GM18868 (cell line): ENCODE results near the gene ASB9.
"Not testable (repeated sequence)": the region's sequence is repeated elsewhere in the genome, so short reads cannot be mapped to it uniquely, and the experiment has no call there.

ENCODE experiments used
- ATAC-seq: cut with Tn5 transposase; IDR thresholded peaks from one replicate; pipeline ENCODE4 v1.9.1; 2021; ENCODE audit warnings: mild to moderate bottlenecking, moderate library complexity; ENCODE audit not compliant: unreplicated experiment

Gene ASB9

GRCh38 chrX:15269618-15270521, at the start of gene ASB9:
Gene ASB9 (minus strand): TSS chrX:15270083. CDS start chrX:15269874, 209 bp downstream.
- peak; percentile 48 for ATAC-seq

DNA sequence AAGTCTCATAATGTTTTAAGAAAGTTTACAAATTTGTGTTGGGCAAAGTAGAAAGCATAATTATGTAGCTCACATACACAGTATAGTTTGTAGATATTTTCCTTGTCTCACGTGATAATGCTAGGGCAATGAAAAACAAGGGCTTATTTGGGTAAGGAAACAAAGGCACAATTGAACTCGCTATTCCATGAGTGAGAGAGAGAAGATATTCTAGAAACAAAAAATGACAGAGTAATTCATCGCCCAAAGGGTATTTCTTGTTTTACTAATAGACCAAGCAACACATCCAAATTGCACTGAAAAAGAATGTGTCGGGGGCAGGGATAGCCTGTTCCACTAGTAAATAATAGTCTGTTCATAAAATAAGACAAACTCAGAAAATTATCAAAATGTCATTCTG, 49.2 kb upstream of the ASB9 start:
- ATAC-seq = no peak

DNA sequence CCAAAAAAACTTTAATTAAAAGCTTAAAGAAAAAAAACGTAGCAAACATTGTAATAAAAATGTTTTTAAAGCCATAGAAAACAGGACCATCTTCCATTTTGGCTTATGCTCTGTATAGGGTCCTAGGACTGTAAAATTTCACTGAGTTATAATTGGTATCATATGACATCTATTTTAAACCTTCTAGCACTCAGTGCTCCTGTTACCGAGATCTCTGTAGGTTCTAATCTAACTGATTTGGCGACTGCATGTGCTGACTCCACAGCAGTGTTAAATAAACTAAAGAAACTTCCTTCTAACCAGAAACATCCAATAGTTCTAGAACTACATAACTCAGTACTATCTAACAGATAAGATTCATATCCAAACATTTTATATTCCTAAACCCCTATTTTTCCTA, 45.6 kb upstream of the ASB9 start, which contains the start of gene ASB11:
ASB11 (minus strand) TSS at position 132 of the 400 bp plus-strand sequence; CDS start at position 97, 35 bp downstream.
- ATAC-seq = no peak

DNA sequence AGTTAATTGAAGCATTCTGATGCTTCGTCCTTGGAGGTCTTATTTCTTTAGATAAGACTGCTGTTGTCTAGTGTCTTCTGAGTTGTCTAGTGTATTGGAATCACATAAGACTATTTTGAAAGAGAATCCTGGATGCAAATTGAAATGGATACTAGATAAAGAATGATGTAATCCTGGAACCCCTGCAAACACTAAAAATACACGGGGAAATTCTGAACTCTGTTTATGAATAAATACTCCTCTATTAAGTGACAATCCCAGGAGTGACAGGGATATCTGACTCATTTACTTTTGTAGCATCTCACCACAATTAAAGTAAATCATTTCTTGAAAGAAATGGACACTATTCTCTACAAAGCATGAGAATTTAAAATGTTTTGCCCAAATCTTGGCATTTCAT, 44.6 kb upstream of the ASB9 start:
- ATAC-seq = no peak

DNA sequence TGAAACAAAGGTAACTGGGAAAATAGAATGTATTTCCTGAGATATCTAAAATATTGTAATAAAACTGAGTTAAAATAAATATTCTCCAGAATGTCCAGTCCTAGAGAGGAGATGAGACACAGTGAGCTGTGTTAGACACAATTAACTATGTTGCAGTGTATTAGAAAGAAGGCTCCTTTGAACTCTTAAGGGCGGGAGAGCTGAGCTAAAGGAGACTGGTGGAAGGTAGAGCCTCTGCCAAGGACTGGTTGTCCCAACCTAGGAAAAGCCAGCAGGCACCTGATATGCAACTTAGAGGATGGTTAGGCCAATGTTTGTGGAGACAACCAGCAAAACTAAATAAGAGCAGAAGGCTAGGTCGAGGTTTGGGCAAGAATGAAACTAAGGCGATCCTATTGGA, 41.2 kb upstream of the ASB9 start:
- no peak for ATAC-seq

DNA sequence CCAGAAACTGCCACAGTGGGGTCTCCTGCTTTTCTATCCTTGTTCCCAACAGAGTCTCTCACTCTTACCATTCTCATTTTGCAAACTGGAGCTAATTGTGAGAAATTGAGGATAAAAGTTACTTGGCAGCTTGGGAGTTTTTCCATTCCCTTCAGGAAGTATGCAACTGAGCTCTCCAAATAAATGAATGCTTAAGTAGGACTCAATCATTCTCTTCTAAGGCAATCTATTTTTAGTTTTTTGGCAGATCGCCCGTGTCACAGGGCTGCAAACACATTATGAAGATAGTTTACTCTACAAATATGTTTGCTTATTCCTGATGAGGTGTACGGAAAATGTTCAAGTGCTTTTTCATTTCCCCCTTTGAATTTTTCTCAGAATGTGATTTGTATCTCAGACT, 40.2 kb upstream of the ASB9 start:
- no peak for ATAC-seq

DNA sequence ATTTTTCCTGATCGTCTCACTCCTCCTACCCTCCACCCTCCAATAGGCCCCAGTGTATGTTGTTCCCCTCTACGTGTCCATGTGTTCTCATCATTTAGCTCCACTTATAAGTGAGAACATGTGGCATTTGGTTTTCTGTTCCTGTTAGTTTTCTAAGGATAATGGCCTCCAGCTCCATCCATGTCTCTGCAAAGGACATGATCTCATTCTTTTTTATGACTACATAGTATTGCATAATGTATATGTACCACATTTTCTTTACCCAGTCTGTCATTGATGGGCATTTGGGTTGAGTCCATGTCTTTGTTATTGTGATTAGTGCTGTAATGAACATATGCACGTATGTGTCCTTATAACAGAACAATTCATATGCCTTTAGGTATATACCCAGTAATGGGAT, 36.0 kb upstream of the ASB9 start:
- not testable (repeated sequence) for ATAC-seq

DNA sequence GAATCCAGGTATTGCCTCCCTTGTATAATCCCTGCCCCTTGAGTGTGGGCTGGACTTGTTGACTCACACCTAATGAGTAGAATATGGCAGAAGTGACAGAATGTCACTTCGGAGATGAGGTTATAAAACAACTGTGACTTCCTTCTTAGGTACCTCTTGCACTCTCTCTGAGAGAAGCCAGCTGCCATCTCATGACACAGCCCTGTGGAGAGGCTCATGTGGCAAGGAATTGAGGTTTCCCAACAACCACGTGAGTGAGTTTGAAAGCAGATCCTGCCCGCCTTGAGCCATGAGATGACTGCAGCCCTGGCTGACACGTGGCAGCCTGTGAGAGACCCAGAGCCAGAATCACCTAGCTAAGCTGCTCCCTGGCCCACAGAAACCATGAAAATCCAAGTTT, 32.0 kb upstream of the ASB9 start:
- no peak for ATAC-seq

DNA sequence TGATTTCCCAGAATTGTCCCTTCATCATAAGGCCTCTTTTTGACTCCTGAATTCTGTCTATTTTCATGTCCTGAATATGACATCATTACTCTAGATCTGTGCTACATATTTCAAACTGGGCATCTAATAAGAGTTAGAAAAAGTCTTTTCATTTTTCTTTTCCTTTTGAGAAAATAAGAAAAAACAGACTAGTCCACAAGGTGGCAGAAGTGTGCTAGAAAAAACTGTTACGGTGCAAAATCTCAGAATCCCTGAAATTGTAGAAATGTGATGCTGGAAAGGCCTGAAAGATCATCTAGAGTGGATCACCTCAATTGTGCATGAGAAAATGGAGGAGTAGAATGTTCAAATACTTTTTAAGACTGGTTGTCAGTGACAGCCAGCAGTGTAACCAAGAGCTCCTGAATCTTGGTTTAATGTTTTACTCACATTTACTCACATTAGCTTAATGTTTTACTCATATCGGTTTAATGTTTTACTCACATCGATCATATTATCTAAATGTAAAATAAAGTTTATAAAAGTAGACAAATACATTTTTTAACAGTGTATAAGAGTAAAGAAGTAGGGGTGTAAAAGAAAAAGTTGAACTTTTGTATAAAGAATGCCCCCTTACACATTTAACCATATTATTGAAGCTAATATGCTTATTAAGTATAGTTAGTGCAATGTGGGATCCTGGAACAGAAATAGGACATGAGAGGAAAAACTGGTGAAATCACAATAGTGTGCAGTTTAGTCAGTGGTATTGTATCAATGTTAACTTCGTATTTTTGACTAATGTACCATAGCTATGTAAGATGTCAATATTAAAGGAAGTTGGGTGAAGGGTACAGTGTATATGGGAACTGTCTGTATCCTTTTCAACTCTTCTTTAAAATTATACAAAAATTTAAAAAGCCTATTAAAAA, 30.3 kb upstream of the ASB9 start:
- no peak for ATAC-seq

- ATAC-seq = no peak
Measured at GRCh38 chrX:15298780-15299179, 28.9 kb upstream of the ASB9 start.

DNA sequence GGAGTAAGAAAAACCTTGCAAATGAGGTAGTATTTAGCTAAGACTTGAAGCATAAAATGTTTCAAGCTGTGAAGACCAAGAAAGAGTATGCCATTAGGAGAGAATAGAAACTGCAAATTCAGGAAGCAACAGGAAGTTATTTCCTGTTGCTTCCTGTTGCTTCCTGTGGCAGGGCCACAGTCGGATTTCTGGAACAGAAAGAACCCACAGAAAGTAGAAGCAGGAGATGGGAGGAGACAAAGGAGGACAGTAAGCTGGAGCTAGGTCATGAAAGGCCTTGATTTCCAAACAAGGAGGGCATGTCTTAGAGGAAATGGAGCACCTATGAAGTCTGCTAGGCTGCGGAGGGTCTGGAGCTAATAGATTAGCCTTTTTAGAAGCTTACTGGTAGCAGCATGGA, 28.3 kb upstream of the ASB9 start:
- ATAC-seq = no peak

GRCh38 chrX:15293451-15293850, 23.6 kb upstream of the ASB9 start:
- ATAC-seq = no peak

- no peak for ATAC-seq
Measured at GRCh38 chrX:15292861-15293260, 23.0 kb upstream of the ASB9 start.

GRCh38 chrX:15277604-15278003, 7.7 kb upstream of the ASB9 start:
- ATAC-seq = no peak

GRCh38 chrX:15274946-15275345, 5.1 kb upstream of the ASB9 start:
- ATAC-seq = no peak

DNA sequence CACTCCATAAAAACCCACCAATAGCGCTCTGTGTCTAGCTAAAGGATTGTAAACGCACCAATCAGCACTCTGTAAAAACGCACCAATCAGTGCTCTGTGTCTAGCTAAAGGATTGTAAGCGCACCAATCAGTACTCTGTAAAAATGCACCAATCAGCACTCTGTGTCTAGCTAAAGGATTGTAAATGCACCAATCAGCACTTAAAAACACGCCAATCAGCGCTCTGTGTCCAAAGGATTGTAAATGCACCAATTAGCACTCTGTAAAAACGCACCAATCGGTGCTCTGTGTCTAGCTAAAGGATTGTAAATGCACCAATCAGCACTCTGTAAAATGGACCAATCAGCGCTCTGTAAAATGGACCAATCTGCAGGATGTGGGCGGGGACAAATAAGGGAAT, 3.4 kb upstream of the ASB9 start:
- not testable (repeated sequence) for ATAC-seq

DNA sequence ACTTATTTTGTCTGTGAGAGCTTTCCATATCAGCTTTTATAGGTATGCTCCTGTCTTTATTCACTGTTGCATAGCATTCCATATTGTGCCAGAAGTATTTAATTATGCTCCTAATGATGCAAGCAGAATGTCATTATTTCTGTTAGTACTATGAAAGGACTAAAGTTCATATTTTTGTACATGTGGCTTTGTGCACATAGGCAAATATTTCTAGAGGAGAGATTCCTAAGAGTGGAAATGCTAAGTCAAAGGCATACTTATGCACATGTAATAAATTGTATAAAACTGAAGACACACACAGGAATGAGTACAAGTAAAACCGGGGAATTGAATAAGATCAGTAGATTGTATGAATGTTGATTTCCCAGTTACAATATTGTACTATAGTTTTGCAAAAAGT, 1.9 kb upstream of the ASB9 start:
- no peak for ATAC-seq

- no peak for ATAC-seq
Measured at GRCh38 chrX:15269120-15269519, 763 bp downstream of the ASB9 start.

GRCh38 chrX:15254852-15255251, 15.0 kb downstream of the ASB9 start:
- no peak for ATAC-seq

DNA sequence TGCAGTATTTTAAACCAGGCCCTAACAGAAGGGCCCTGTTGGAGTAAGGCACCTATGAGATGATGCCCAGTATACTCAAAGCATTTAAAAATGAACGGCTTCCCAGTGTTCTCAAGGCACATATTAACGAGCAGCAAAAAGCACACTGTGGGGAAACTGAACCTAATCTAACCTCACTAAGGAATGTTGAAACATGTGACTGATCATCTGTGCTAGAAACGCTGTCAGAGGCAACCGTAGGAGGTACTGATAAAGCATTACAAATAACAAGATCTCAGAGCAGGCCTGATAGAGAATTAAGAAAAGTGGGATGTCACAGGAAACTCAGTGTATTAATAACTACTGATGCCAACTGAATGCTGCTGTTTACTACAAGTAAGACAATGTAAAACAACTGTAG, 24.0 kb downstream of the ASB9 start:
- no peak for ATAC-seq

DNA sequence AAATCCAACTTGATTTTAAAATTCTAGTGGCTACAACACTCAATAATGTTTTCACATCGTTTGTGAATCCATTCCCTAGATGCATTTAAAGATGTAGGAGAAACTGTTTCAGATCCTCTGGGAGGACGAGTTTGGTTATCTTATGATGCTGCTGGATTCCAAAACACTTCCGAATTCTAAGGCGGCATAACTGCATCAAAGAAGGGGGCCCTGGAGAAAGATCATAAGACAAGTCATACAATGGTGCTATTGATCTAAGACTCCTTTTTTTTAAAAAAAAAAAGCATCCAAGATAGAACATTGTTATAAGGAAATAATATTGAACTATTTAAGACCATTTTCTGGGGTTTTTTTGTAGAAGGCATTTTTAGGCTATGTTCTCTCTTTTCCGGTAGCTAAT, 25.5 kb downstream of the ASB9 start:
- ATAC-seq = no peak
